GM23338 (cell line): ENCODE data around the gene HMGCS2.

Source experiments
- POLR2AphosphoS5 ChIP-seq: IDR thresholded peaks from 2 replicates; pipeline ENCODE4 v1.6.1; 2016; ENCODE audit warnings: antibody characterized with exemption, low read depth
- TF ChIP-seq, protein P1 (sequence below), 2 experiments: fragments of 200-600 bp in 1 of 2; sonication (generic) in 1 of 2; conservative IDR thresholded peaks; 2 replicates each; pipeline versions ENCODE4 v1.5.1 to v1.6.1; 2016 to 2017; ENCODE audit warnings: antibody characterized with exemption in 2 of 2, low read depth in 2 of 2, mild to moderate bottlenecking in 2 of 2, moderate library complexity in 1 of 2

- TF ChIP-seq POLR2AphosphoS5, result no peak
- TF ChIP-seq, protein P1, sequence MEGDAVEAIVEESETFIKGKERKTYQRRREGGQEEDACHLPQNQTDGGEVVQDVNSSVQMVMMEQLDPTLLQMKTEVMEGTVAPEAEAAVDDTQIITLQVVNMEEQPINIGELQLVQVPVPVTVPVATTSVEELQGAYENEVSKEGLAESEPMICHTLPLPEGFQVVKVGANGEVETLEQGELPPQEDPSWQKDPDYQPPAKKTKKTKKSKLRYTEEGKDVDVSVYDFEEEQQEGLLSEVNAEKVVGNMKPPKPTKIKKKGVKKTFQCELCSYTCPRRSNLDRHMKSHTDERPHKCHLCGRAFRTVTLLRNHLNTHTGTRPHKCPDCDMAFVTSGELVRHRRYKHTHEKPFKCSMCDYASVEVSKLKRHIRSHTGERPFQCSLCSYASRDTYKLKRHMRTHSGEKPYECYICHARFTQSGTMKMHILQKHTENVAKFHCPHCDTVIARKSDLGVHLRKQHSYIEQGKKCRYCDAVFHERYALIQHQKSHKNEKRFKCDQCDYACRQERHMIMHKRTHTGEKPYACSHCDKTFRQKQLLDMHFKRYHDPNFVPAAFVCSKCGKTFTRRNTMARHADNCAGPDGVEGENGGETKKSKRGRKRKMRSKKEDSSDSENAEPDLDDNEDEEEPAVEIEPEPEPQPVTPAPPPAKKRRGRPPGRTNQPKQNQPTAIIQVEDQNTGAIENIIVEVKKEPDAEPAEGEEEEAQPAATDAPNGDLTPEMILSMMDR (conservative IDR thresholded peaks at IDR 0.05; ENCODE audit: low read depth in 2 of 2), result no peak
These were observed 42.7 kb upstream of the HMGCS2 start, which contains the start of gene REG4 for GRCh38 chr1:119811387-119811786.
